ENCODE results near the gene PKNOX1. TPM values are rescaled to one million over a fixed set of nuclear protein-coding genes. Genes with fewer than 3 reads are reported as not detected.

The PKNOX1 gene
- total and polyA plus RNA-seq, 2 experiments from 2014 or later, result 29.9 to 76.7 TPM

- TF ChIP-seq EZH2 (IDR thresholded peaks at IDR 0.05; ENCODE audit: low read depth, unreplicated experiment) (no peak), NANOG (IDR thresholded peaks at IDR 0.05; ENCODE audit: borderline replicate concordance) (peak; percentile 92), ZNF114 (CRISPR knock-in tag; IDR thresholded peaks at IDR 0.05) (no peak), EZH2phosphoT487 (IDR thresholded peaks at IDR 0.05; ENCODE audit: unreplicated experiment) (no peak)
These were observed 14.6 kb upstream of the PKNOX1 start (continued) for GRCh38 chr21:42959728-42960127.

- H3K4me1 ChIP-seq (ENCODE audit: insufficient read depth), result peaks cover 18% of the 10 kb centered on the region
- Mint-ChIP-seq H3K4me1 (peaks cover 27% of the 10 kb centered on the region), H3K4me3 (no peak overlapping the region), H3K9me3 (peaks cover 11% of the 10 kb centered on the region; the same call in 2 of the 3 replicates), H3K27me3 (ENCODE audit: insufficient read depth, low read depth, poor library complexity) (peaks cover 22% of the 10 kb centered on the region), H3K36me3 (ENCODE audit: low read depth) (peaks cover 7% of the 10 kb centered on the region; the same call in 2 of the 3 replicates), H3K27ac (no peak overlapping the region; the same call in 1 of the 2 replicates)
- ATAC-seq, result no peak
- H3F3A ChIP-seq (replicated peaks; ENCODE audit: low read depth), result peaks cover 17% of the 10 kb centered on the region
- no peaks in the 10 kb centered on the region for H3K9me2 ChIP-seq (ENCODE audit: insufficient read depth)
- no peak for DNase-seq (ENCODE audit: low spot score)
- no peaks in the 10 kb centered on the region for H3K79me2 ChIP-seq (replicated peaks; ENCODE audit: insufficient read depth)
- H3K27me3 ChIP-seq (ENCODE audit: insufficient read depth), result no peaks in the 10 kb centered on the region
- H4K20me1 ChIP-seq (replicated peaks; ENCODE audit: insufficient read depth), result no peaks in the 10 kb centered on the region
- H3K4me2 ChIP-seq, result no peak overlapping the region
- 0 out of 2 replicates have a peak overlapping the region, but pooled peaks have one; percentile 35 for H3K27ac ChIP-seq (ENCODE audit: low read depth)
- no peak overlapping the region for H2AFZ ChIP-seq
- H3K36me3 ChIP-seq (ENCODE audit: insufficient read depth), result no peaks in the 10 kb centered on the region
- H3K4me3 ChIP-seq, result no peak overlapping the region
- TF ChIP-seq ETS1 (IDR thresholded peaks at IDR 0.05) (no peak), STAT1 (IDR thresholded peaks at IDR 0.05; ENCODE audit: unreplicated experiment) (no peak), EZH2 (IDR thresholded peaks at IDR 0.05; ENCODE audit: low read depth, unreplicated experiment) (no peak), CTCF (conservative IDR thresholded peaks at IDR 0.05; ENCODE audit: low read depth in 2 of 2) (no peak), REST (IDR thresholded peaks at IDR 0.05; ENCODE audit: unreplicated experiment) (no peak), ZNF462 (CRISPR knock-in tag; IDR thresholded peaks at IDR 0.05) (no peak), EZH2phosphoT487 (IDR thresholded peaks at IDR 0.05; ENCODE audit: unreplicated experiment) (no peak), NANOG (IDR thresholded peaks at IDR 0.05; ENCODE audit: borderline replicate concordance) (no peak), POLR2AphosphoS5 (IDR thresholded peaks at IDR 0.05; ENCODE audit: low read depth) (no peak), ZNF114 (CRISPR knock-in tag; IDR thresholded peaks at IDR 0.05) (no peak), CREB1 (CRISPR knock-in tag; IDR thresholded peaks at IDR 0.05; ENCODE audit: low read depth) (no peak)
These were observed 11.9 kb upstream of the PKNOX1 start for GRCh38 chr21:42962380-42963007.

All from GM23338 (cell line).